Measurements from ENCODE around the gene EPHB1. TPM values are rescaled to one million over a fixed set of nuclear protein-coding genes. Genes with fewer than 3 reads are reported as not detected.

EPHB1 gene
- total RNA-seq, 3 donors from 2014 or later = 0.31 to 6.9 (median 0.64) TPM

GRCh38 chr3:134810850-134811249 is 15.8 kb downstream of the EPHB1 start:
- ATAC-seq (no peak), DNase-seq (no peak)
- no peak for TF ChIP-seq CTCF (IDR thresholded peaks at IDR 0.05)
- H3K4me3 ChIP-seq = no peak overlapping the region
- H3K36me3 ChIP-seq (ENCODE audit: low read depth) = no peaks in the 10 kb centered on the region
- H3K9me3 ChIP-seq = no peaks in the 10 kb centered on the region
- no peaks in the 10 kb centered on the region for H3K4me1 ChIP-seq (ENCODE audit: low read depth)
- intact Hi-C loops (cut with DNase I, micrococcal nuclease) = no loop called here

- Histone ChIP-seq H3K36me3 (ENCODE audit: low read depth) (no peaks in the 10 kb centered on the region), H3K4me3 (no peak overlapping the region), H3K9me3 (no peaks in the 10 kb centered on the region), H3K4me1 (ENCODE audit: low read depth) (no peaks in the 10 kb centered on the region)
- no peak for ATAC-seq
- DNase-seq = no peak
- intact Hi-C loops (cut with DNase I, micrococcal nuclease) = no loop called here
- TF ChIP-seq CTCF (IDR thresholded peaks at IDR 0.05) = no peak
Measured at GRCh38 chr3:134813618-134814017, 18.6 kb downstream of the EPHB1 start.

- H3K4me3 ChIP-seq = no peak overlapping the region
- H3K4me1 ChIP-seq (ENCODE audit: low read depth) = no peaks in the 10 kb centered on the region
- intact Hi-C loops (cut with DNase I, micrococcal nuclease) = no loop called here
- DNase-seq (no peak), ATAC-seq (no peak)
- H3K36me3 ChIP-seq (ENCODE audit: low read depth) = no peaks in the 10 kb centered on the region
- H3K9me3 ChIP-seq = no peaks in the 10 kb centered on the region
- TF ChIP-seq CTCF (IDR thresholded peaks at IDR 0.05) = no peak
Measured at GRCh38 chr3:134815519-134815918, 20.5 kb downstream of the EPHB1 start.

- Histone ChIP-seq H3K36me3 (ENCODE audit: low read depth) (no peaks in the 10 kb centered on the region), H3K4me1 (ENCODE audit: low read depth) (no peaks in the 10 kb centered on the region), H3K9me3 (no peaks in the 10 kb centered on the region), H3K4me3 (no peak overlapping the region)
- DNase-seq = no peak
- ATAC-seq = no peak
- no peak for TF ChIP-seq CTCF (IDR thresholded peaks at IDR 0.05)
- intact Hi-C loops (cut with DNase I, micrococcal nuclease) = no loop called here
Measured at GRCh38 chr3:134816623-134817022, 21.6 kb downstream of the EPHB1 start.

- Histone ChIP-seq H3K4me3 (no peak overlapping the region), H3K4me1 (ENCODE audit: low read depth) (no peaks in the 10 kb centered on the region), H3K9me3 (no peaks in the 10 kb centered on the region), H3K36me3 (ENCODE audit: low read depth) (no peaks in the 10 kb centered on the region)
- intact Hi-C loops (cut with DNase I, micrococcal nuclease) = no loop called here
- ATAC-seq (no peak), DNase-seq (no peak)
- TF ChIP-seq CTCF (IDR thresholded peaks at IDR 0.05) = no peak
Measured at GRCh38 chr3:134817297-134817696, 22.2 kb downstream of the EPHB1 start.

- H3K36me3 ChIP-seq (ENCODE audit: low read depth) = no peaks in the 10 kb centered on the region
- H3K4me1 ChIP-seq (ENCODE audit: low read depth) = no peaks in the 10 kb centered on the region
- DNase-seq = no peak
- TF ChIP-seq CTCF (IDR thresholded peaks at IDR 0.05) = no peak
- ATAC-seq = no peak
- intact Hi-C loops (cut with DNase I, micrococcal nuclease) = no loop called here
- H3K9me3 ChIP-seq = no peaks in the 10 kb centered on the region
- no peak overlapping the region for H3K4me3 ChIP-seq
Measured at GRCh38 chr3:134820994-134821393, 25.9 kb downstream of the EPHB1 start.
